HL-60 (cell line): ENCODE measurements around the gene EIF4G2.

Source experiments
- DNase-seq, 2 experiments: peaks; one replicate each; pipeline ENCODE4 v3.0.0-alpha.2; 2010 to 2020; ENCODE audit warnings: low read depth in 1 of 2, low spot score in 1 of 2
- H3K27ac ChIP-seq: fragments of 250-450 bp; sonication (Bioruptor Pico); replicated peaks from 2 replicates; pipeline ENCODE4 v1.5.1; 2020; ENCODE audit warnings: mild to moderate bottlenecking, moderate library complexity
- H3K27me3 ChIP-seq: fragments of 250-450 bp; sonication (Bioruptor Pico); 2 replicates; pipeline ENCODE4 v1.5.1; 2021; ENCODE audit warnings: mild to moderate bottlenecking, moderate library complexity; ENCODE audit not compliant: insufficient read depth, poor library complexity, severe bottlenecking
- H3K4me3 ChIP-seq: replicated peaks from 2 replicates; pipeline ENCODE4 v1.5.1; 2011; ENCODE audit warnings: mild to moderate bottlenecking, control low read depth, low read length; ENCODE audit not compliant: insufficient read depth
- GABPA ChIP-seq: IDR thresholded peaks from 2 replicates; pipeline ENCODE4 v1.6.1; 2012; ENCODE audit warnings: low read depth
- POLR2AphosphoS5 ChIP-seq: IDR thresholded peaks from 2 replicates; pipeline ENCODE4 v1.6.1; 2012; ENCODE audit warnings: low read depth
- SPI1 ChIP-seq: IDR thresholded peaks from 2 replicates; pipeline ENCODE4 v1.6.1; 2012; ENCODE audit warnings: low read depth, mild to moderate bottlenecking, borderline replicate concordance
- TF ChIP-seq, protein P1 (sequence below): IDR thresholded peaks from one replicate; pipeline ENCODE4 v1.5.1; 2011; ENCODE audit warnings: low read length, control low read depth, inconsistent platforms; ENCODE audit not compliant: insufficient read depth
- TF ChIP-seq, protein P2 (sequence below): IDR thresholded peaks from 2 replicates; pipeline ENCODE4 v1.6.1; 2012; ENCODE audit warnings: low read depth; ENCODE audit not compliant: insufficient replicate concordance

EIF4G2 gene

DNA sequence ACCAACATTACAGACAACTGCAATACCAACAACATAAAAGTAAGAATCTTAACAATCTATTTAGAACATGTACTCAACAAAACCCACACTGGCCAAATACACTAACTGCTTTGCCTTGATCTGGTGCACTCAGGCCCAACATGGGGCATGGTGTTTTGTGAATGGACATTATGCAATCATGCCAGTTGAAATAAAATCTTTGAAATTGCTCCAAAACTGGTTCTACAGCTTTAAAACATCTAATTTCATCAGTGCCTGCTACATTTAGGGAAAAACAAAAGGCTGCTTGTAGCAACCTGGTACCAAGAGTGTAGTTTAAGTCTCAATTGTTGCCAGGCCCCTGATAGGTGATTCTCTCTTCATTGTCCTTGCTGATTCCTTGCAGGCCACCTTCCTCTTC lies 61.0 kb downstream of the EIF4G2 start:
- H3K4me3 ChIP-seq: no peak overlapping the region
- no peak overlapping the region for H3K27ac ChIP-seq
- TF ChIP-seq, protein P1, sequence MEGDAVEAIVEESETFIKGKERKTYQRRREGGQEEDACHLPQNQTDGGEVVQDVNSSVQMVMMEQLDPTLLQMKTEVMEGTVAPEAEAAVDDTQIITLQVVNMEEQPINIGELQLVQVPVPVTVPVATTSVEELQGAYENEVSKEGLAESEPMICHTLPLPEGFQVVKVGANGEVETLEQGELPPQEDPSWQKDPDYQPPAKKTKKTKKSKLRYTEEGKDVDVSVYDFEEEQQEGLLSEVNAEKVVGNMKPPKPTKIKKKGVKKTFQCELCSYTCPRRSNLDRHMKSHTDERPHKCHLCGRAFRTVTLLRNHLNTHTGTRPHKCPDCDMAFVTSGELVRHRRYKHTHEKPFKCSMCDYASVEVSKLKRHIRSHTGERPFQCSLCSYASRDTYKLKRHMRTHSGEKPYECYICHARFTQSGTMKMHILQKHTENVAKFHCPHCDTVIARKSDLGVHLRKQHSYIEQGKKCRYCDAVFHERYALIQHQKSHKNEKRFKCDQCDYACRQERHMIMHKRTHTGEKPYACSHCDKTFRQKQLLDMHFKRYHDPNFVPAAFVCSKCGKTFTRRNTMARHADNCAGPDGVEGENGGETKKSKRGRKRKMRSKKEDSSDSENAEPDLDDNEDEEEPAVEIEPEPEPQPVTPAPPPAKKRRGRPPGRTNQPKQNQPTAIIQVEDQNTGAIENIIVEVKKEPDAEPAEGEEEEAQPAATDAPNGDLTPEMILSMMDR: no peak
- no peak for TF ChIP-seq SPI1
- no peak for TF ChIP-seq POLR2AphosphoS5
- TF ChIP-seq, protein P2, sequence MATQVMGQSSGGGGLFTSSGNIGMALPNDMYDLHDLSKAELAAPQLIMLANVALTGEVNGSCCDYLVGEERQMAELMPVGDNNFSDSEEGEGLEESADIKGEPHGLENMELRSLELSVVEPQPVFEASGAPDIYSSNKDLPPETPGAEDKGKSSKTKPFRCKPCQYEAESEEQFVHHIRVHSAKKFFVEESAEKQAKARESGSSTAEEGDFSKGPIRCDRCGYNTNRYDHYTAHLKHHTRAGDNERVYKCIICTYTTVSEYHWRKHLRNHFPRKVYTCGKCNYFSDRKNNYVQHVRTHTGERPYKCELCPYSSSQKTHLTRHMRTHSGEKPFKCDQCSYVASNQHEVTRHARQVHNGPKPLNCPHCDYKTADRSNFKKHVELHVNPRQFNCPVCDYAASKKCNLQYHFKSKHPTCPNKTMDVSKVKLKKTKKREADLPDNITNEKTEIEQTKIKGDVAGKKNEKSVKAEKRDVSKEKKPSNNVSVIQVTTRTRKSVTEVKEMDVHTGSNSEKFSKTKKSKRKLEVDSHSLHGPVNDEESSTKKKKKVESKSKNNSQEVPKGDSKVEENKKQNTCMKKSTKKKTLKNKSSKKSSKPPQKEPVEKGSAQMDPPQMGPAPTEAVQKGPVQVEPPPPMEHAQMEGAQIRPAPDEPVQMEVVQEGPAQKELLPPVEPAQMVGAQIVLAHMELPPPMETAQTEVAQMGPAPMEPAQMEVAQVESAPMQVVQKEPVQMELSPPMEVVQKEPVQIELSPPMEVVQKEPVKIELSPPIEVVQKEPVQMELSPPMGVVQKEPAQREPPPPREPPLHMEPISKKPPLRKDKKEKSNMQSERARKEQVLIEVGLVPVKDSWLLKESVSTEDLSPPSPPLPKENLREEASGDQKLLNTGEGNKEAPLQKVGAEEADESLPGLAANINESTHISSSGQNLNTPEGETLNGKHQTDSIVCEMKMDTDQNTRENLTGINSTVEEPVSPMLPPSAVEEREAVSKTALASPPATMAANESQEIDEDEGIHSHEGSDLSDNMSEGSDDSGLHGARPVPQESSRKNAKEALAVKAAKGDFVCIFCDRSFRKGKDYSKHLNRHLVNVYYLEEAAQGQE: no peak
- no peak for TF ChIP-seq GABPA
- H3K27me3 ChIP-seq: no peaks in the 10 kb centered on the region
- no peak for DNase-seq
